GM23338 (cell line): ENCODE results near the gene TPSAB1.
"Not testable (repeated sequence)": the region's sequence is repeated elsewhere in the genome, so short reads cannot be mapped to it uniquely, and the experiment has no call there.

Source experiments
- EZH2phosphoT487 ChIP-seq: fragments of 200-600 bp; sonication (generic); IDR thresholded peaks from one replicate; pipeline ENCODE4 v1.8.1; 2018; ENCODE audit warnings: antibody characterized with exemption; ENCODE audit not compliant: unreplicated experiment
- JUNB ChIP-seq: IDR thresholded peaks from one replicate; pipeline ENCODE4 v1.6.1; 2016; ENCODE audit warnings: antibody characterized with exemption; ENCODE audit not compliant: unreplicated experiment
- POLR2AphosphoS5 ChIP-seq: IDR thresholded peaks from 2 replicates; pipeline ENCODE4 v1.6.1; 2016; ENCODE audit warnings: antibody characterized with exemption, low read depth
- TF ChIP-seq, protein P1 (sequence below), 2 experiments: fragments of 200-600 bp in 1 of 2; sonication (generic) in 1 of 2; conservative IDR thresholded peaks; 2 replicates each; pipeline versions ENCODE4 v1.5.1 to v1.6.1; 2016 to 2017; ENCODE audit warnings: antibody characterized with exemption in 2 of 2, low read depth in 2 of 2, mild to moderate bottlenecking in 2 of 2, moderate library complexity in 1 of 2

DNA sequence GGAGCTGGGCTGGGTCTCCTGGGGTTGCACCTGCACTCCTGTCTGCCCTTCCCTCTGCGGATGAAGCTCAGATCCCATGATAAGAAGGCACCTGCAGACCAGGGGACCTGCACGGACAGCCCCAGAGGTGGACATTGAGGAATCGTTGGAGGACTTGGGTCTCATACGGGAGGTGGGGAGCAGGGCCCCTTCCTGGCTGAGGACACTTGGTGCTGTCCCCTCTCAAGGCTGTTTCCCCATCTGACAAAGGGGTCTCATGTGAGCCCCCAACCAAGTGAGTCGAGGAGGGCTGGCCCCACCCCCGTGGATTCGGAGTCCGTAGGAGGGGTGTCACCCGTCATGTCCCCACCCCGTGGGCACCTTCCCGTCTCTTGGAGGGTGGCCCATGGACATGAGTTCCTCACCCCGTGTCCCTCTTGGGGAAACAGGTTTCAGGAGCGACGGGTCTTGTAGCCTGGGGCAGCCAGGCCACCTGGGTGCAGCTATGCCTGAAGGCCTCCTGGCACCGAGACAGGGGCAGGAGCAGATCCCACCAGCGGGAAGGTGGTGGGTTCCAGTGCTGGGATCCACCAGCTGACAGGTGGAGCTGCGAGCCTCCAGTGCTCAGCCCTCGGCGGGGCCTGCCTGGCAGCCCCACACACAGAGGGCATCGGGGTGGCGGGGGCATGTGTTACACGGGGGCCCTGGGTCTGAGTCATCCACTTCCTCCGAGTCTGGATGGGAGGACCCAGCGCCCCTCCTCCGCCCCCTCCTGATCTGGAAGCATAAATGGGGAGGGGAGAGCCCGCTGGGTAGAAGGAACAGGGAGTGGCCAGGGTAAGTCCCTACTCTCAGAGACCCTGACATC, 15.0 kb downstream of the TPSAB1 start, which contains the start of gene TPSD1:
- TF ChIP-seq POLR2AphosphoS5, JUNB, EZH2phosphoT487: not testable (repeated sequence)
- TF ChIP-seq, protein P1, sequence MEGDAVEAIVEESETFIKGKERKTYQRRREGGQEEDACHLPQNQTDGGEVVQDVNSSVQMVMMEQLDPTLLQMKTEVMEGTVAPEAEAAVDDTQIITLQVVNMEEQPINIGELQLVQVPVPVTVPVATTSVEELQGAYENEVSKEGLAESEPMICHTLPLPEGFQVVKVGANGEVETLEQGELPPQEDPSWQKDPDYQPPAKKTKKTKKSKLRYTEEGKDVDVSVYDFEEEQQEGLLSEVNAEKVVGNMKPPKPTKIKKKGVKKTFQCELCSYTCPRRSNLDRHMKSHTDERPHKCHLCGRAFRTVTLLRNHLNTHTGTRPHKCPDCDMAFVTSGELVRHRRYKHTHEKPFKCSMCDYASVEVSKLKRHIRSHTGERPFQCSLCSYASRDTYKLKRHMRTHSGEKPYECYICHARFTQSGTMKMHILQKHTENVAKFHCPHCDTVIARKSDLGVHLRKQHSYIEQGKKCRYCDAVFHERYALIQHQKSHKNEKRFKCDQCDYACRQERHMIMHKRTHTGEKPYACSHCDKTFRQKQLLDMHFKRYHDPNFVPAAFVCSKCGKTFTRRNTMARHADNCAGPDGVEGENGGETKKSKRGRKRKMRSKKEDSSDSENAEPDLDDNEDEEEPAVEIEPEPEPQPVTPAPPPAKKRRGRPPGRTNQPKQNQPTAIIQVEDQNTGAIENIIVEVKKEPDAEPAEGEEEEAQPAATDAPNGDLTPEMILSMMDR (conservative IDR thresholded peaks at IDR 0.05; ENCODE audit: low read depth in 2 of 2) = not testable (repeated sequence)
